ENCODE measurements around the gene BBS9. TPM values are rescaled to one million over a fixed set of nuclear protein-coding genes. Genes with fewer than 3 reads are reported as not detected.

Gene BBS9
- total and polyA plus RNA-seq, 4 donors: 2.3 to 9.5 (median 4.5) TPM

- TF ChIP-seq YY1 (IDR thresholded peaks at IDR 0.05): no peak
- TF ChIP-seq ZBTB33 (IDR thresholded peaks at IDR 0.05): no peak
- no peak for TF ChIP-seq EGR1 (IDR thresholded peaks at IDR 0.05; ENCODE audit: low read depth in 2 of 2)
Measured at GRCh38 chr7:33645104-33645503, 515.7 kb downstream of the BBS9 start (continued).

DNA sequence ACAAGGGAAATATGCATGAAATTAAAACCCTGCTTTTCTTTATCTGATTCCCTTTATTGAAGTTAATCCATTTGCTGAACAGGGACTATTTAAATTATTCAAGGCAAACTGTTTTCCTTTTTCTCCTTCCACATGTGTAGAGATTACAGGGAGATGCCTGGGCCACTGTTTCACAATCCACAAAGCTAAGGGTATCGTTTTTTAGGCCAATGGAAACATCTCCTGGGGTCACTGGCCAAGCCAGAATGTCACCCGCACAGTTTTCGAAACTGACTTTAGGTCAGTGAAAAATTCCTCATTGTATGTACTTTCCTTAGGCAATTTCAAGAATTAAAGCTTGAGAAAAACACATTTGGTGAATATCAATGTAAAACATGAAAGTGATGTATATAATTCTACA lies 516.8 kb downstream of the BBS9 start:
- no peaks in the 10 kb centered on the region for H3K9me3 ChIP-seq (ENCODE audit: control insufficient read depth in 4 of 4, low read length in 3 of 4)
- H3K36me3 ChIP-seq (ENCODE audit: control insufficient read depth in 4 of 4, insufficient read depth in 3 of 4, low read depth in 1 of 4, low read length in 3 of 4): no peaks in the 10 kb centered on the region
- H3K27ac ChIP-seq (ENCODE audit: low read depth in 1 of 2, low read length in 2 of 2): no peak overlapping the region
- H3K9ac ChIP-seq (ENCODE audit: low read depth in 1 of 2, low read length in 2 of 2): no peak overlapping the region
- no peaks in the 10 kb centered on the region for H3K4me1 ChIP-seq (ENCODE audit: control insufficient read depth in 4 of 4, insufficient read depth in 4 of 4, low read length in 3 of 4)
- 76% methylated on average over 3 of the region's 3 CpGs for WGBS
- no peaks in the 10 kb centered on the region for H3K27me3 ChIP-seq (ENCODE audit: control insufficient read depth in 4 of 4, insufficient read depth in 4 of 4, low read length in 3 of 4)
- TF ChIP-seq SP1 (IDR thresholded peaks at IDR 0.05) (no peak), YY1 (IDR thresholded peaks at IDR 0.05) (no peak)
- TF ChIP-seq, protein P1, sequence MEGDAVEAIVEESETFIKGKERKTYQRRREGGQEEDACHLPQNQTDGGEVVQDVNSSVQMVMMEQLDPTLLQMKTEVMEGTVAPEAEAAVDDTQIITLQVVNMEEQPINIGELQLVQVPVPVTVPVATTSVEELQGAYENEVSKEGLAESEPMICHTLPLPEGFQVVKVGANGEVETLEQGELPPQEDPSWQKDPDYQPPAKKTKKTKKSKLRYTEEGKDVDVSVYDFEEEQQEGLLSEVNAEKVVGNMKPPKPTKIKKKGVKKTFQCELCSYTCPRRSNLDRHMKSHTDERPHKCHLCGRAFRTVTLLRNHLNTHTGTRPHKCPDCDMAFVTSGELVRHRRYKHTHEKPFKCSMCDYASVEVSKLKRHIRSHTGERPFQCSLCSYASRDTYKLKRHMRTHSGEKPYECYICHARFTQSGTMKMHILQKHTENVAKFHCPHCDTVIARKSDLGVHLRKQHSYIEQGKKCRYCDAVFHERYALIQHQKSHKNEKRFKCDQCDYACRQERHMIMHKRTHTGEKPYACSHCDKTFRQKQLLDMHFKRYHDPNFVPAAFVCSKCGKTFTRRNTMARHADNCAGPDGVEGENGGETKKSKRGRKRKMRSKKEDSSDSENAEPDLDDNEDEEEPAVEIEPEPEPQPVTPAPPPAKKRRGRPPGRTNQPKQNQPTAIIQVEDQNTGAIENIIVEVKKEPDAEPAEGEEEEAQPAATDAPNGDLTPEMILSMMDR (IDR thresholded peaks at IDR 0.05; ENCODE audit: low read depth, low read length, missing input control): no peak
- no peak for DNase-seq (ENCODE audit: low spot score)
- H3K4me3 ChIP-seq (ENCODE audit: low read depth in 1 of 3, low read length in 3 of 3): no peak overlapping the region

DNA sequence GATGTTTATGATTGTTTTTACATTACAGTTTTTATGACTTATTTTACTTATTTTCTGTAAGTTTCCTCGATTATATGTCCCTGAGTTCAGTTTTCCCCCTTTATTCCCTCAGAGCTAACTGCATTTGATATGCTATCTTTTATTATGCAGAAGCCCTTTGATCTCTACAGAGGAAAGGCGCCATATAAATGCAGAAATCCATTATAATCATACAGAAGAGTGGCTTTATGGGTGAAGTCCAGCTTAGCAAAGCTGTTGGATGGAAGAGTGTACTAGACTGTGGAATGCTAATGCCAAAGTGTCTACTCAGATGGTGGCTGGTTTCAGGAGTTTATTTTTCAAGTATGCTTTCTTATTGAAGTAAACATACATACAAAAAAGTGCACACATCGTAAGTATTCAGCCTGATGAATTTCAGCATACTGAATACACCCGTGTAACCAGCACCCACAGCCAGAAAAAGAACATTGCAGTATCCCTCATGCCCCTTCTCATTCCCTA lies 517.6 kb downstream of the BBS9 start:
- H3K9ac ChIP-seq (ENCODE audit: low read depth in 1 of 2, low read length in 2 of 2): no peak overlapping the region
- H3K4me3 ChIP-seq (ENCODE audit: low read depth in 1 of 3, low read length in 3 of 3): no peak overlapping the region
- H3K27me3 ChIP-seq (ENCODE audit: control insufficient read depth in 4 of 4, insufficient read depth in 4 of 4, low read length in 3 of 4): no peaks in the 10 kb centered on the region
- no peaks in the 10 kb centered on the region for H3K4me1 ChIP-seq (ENCODE audit: control insufficient read depth in 4 of 4, insufficient read depth in 4 of 4, low read length in 3 of 4)
- WGBS: 91% methylated on average over 4 of the region's 4 CpGs
- DNase-seq (ENCODE audit: low spot score): no peak
- no peak for TF ChIP-seq GABPA (IDR thresholded peaks at IDR 0.05 in 1 of 2, conservative IDR thresholded peaks at IDR 0.05 in 1 of 2)
- TF ChIP-seq YY1 (IDR thresholded peaks at IDR 0.05): no peak
- TF ChIP-seq REST (IDR thresholded peaks at IDR 0.05): no peak
- no peak for TF ChIP-seq RXRA (IDR thresholded peaks at IDR 0.05)
- no peaks in the 10 kb centered on the region for H3K36me3 ChIP-seq (ENCODE audit: control insufficient read depth in 4 of 4, insufficient read depth in 3 of 4, low read depth in 1 of 4, low read length in 3 of 4)
- no peak overlapping the region for H3K27ac ChIP-seq (ENCODE audit: low read depth in 1 of 2, low read length in 2 of 2)
- H3K9me3 ChIP-seq (ENCODE audit: control insufficient read depth in 4 of 4, low read length in 3 of 4): no peaks in the 10 kb centered on the region
